Liver (tissue), 3 donors: ENCODE data around the gene RGL4.

Experiments
- CTCF ChIP-seq: fragments of 150-350 bp; IDR thresholded peaks from 2 replicates; pipeline ENCODE4 v1.5.1; 2017; ENCODE audit warnings: improper control_type of control experiment, low read depth, low read length; ENCODE audit not compliant: missing input control
- EGR1 ChIP-seq, 2 donors: IDR thresholded peaks; 2 replicates each; pipeline ENCODE4 v1.6.1; 2016 to 2018; ENCODE audit warnings: antibody characterized with exemption in 2 of 2, low read depth in 2 of 2
- HNF4G ChIP-seq: IDR thresholded peaks from 2 replicates; pipeline ENCODE4 v1.6.1; 2016; ENCODE audit warnings: antibody characterized with exemption
- JUND ChIP-seq, 2 donors: IDR thresholded peaks; 2 replicates each; pipeline ENCODE4 v1.6.1; 2016; ENCODE audit warnings: antibody characterized with exemption in 2 of 2
- RAD21 ChIP-seq, 2 donors: IDR thresholded peaks; 2 replicates each; pipeline ENCODE4 v1.6.1; 2016; ENCODE audit warnings: antibody characterized with exemption in 2 of 2, mild to moderate bottlenecking in 2 of 2
- REST ChIP-seq: IDR thresholded peaks from 2 replicates; pipeline ENCODE4 v1.6.1; 2016; ENCODE audit warnings: antibody characterized with exemption, mild to moderate bottlenecking
- SP1 ChIP-seq: IDR thresholded peaks from 2 replicates; pipeline ENCODE4 v1.6.1; 2018; ENCODE audit warnings: antibody characterized with exemption, mild to moderate bottlenecking
- TF ChIP-seq, protein P1 (sequence below): IDR thresholded peaks from 2 replicates; pipeline ENCODE4 v1.6.1; 2016; ENCODE audit warnings: antibody characterized with exemption
- donor health status: healthy.
- donor health status: healthy.

GRCh38 chr22:23678133-23678532 lies 12.7 kb upstream of the RGL4 start:
- TF ChIP-seq CTCF (no peak), EGR1 (IDR thresholded peaks at IDR 0.05; ENCODE audit: low read depth in 2 of 2) (no peak), HNF4G (no peak), REST (no peak), RAD21 (IDR thresholded peaks at IDR 0.05) (no peak), JUND (IDR thresholded peaks at IDR 0.05) (no peak), SP1 (no peak)
- TF ChIP-seq, protein P1, sequence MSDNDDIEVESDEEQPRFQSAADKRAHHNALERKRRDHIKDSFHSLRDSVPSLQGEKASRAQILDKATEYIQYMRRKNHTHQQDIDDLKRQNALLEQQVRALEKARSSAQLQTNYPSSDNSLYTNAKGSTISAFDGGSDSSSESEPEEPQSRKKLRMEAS = no peak
